ENCODE results near the gene LPIN3. TPM values are rescaled to one million over a fixed set of nuclear protein-coding genes. Genes with fewer than 3 reads are reported as not detected.

The LPIN3 gene
- total RNA-seq, 1 experiment from 2014 or later: 13.9 TPM

DNA sequence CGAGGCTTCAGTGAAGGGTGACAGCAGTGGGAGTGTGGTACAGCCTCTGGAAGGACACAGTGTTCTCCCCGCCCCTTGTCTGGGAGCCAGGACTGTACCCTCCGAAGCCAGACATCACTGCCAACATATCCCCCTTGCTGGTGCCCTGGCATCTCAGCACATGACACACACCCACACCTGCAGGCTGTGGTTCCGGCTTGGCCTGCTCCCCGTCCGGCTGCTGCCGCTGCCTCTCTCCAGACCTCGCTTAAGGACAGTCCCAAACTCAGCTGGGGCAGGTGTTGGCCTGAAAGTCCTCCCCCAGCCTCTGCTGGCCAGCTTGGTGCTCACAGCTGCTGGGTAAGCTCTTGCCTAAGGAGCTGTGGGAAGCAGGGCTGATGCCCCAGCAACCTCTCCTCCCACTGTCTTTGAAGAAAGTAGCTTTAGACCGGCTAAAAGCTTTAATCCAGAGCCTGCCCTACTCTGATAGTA, 19.0 kb downstream of the LPIN3 start:
- in situ Hi-C loops (cut with HindIII; ENCODE audit: low pct_unique_long_range_greater_than_20kb, low sequenced_read_pairs): no loop called here
- no peak for DNase-seq (ENCODE audit: low read depth)

- in situ Hi-C loops (cut with HindIII; ENCODE audit: low pct_unique_long_range_greater_than_20kb, low sequenced_read_pairs): no loop called here
- no peak for DNase-seq (ENCODE audit: low read depth)
Observed at GRCh38 chr20:41360831-41361756, 20.5 kb downstream of the LPIN3 start.

DNA sequence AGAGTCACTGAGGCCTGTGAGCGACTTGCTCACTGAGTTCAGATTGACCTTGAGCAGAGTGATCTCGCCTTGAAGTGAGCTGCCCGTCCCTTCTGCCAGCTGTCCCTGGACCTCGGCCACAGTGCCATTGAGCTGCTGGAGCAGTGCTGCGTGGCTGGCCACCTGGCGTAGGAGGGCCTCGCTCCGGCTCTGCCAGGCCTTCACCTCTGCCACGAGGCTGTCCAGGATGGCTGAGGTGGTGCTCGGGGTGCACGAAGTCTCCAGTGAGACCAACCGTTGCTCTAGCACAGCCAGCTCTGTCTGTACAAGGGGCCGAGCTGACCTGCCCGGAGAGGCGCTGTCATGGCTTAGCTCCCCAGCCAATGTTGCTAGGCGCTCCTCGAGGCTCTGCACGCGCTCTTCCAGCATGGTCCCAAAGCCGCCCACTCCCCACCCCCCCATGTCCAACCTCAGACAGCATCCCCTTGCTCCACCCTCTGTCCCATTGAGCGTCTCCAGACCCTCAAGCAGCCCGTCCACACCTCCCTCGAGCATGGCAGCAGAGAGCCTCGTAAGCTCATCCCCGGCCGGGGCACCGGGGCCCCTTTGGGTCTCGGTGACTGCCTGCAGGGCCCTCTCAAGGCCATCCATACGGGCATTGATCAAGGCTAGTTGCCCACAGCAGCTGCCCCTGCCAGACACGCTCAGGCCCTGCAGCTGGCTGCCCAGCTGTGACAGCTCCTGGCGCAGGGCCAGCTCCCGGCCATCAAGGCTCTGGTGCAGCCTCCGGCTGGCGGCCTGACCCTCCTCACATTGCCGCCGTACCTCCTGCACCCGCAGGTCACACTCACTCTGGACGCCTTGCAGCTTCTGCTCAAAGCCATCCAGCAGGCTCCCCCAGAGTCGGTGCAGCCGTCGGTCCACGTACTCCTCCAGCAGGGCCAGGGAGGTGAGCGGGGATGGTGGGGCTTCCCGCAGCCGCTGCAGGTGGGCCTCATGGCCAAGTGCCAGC, 21.4 kb downstream of the LPIN3 start:
- DNase-seq (ENCODE audit: low read depth): no peak
- in situ Hi-C loops (cut with HindIII; ENCODE audit: low pct_unique_long_range_greater_than_20kb, low sequenced_read_pairs): no loop called here

GRCh38 chr20:41362748-41363140, 22.1 kb downstream of the LPIN3 start:
- in situ Hi-C loops (cut with HindIII; ENCODE audit: low pct_unique_long_range_greater_than_20kb, low sequenced_read_pairs): no loop called here
- no peak for DNase-seq (ENCODE audit: low read depth)

- DNase-seq (ENCODE audit: low read depth): no peak
- in situ Hi-C loops (cut with HindIII; ENCODE audit: low pct_unique_long_range_greater_than_20kb, low sequenced_read_pairs): no loop called here
Observed at GRCh38 chr20:41363601-41364000, 23.0 kb downstream of the LPIN3 start.

DNA sequence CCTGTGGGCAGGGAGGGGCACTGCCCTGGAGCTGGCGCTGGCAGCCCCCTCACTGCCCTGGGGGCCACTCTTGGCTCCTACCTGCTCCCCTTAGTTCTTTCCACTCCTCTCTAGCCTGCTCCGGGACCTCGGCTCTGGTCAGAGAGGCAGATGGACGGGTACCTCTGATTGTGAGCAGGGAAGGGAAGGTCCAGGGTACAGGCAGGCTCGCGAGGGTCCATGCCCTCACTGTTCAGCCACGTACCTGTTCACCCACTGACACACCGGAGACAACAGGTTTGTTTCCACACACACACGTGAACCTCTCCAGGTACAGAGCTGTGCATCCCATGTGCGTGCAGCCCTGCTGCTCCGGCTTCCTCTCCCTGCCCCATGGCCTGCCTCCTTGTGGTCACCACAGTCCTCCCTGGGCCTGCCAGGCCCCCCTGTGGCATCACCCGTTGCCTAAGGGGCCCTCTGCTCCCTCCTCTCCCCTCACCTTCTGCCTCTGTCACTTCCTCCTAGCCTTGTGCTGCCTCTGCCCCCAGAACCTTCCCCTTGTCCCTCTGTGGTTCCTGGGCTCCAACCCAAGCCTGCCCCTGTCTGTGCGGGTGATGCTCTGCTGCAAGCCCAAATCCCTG, 23.7 kb downstream of the LPIN3 start:
- in situ Hi-C loops (cut with HindIII; ENCODE audit: low pct_unique_long_range_greater_than_20kb, low sequenced_read_pairs): no loop called here
- no peak for DNase-seq (ENCODE audit: low read depth)

DNA sequence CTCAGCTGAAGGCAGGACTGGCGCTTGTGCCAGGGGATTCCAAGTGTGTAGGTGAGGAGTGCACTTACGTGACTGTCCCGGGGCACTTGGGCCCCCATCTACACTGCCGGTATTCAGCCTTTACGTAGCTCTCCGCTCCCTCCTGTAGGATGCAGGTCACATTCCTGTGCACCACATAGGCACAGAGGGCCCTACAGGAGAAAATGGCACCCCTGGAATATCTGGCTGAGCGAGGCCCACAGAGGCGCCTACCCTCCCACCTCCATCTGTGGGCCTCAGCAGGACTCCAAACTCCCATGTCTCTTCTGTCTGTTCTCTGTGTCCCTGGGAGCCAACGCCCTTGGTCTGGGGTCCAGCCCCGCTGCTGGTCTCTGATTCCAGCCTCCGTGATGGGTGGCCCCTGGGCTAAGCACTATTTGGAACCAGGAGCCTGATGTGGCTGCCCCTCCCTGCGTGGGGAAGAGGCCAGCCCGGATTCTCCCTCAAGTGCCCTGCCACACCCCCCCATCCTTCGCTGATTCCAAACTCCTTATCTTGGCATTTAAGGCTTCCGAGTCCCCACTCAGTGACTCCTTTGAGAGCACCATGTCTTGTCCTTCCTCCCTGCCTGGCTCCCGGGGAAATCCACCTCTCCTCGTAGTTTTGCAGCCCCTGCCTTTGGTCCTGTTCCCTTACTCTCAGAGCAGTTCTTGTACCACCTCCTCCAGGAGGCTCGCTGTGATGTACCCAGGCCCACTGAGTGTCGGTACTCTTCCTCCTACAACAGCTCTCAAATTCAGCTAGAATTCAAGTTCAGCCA, 24.5 kb downstream of the LPIN3 start:
- in situ Hi-C loops (cut with HindIII; ENCODE audit: low pct_unique_long_range_greater_than_20kb, low sequenced_read_pairs): no loop called here
- DNase-seq (ENCODE audit: low read depth): no peak

GRCh38 chr20:41365777-41366545, 25.3 kb downstream of the LPIN3 start:
- in situ Hi-C loops (cut with HindIII; ENCODE audit: low pct_unique_long_range_greater_than_20kb, low sequenced_read_pairs): no loop called here
- no peak for DNase-seq (ENCODE audit: low read depth)

GRCh38 chr20:41366546-41367392, 26.1 kb downstream of the LPIN3 start, which contains the start of gene EMILIN3:
Gene EMILIN3, minus strand, starts transcription at chr20:41366818. Its CDS starts 184 bp downstream, at chr20:41366634.
- in situ Hi-C loops (cut with HindIII; ENCODE audit: low pct_unique_long_range_greater_than_20kb, low sequenced_read_pairs): no loop called here
- DNase-seq (ENCODE audit: low read depth): no peak

- in situ Hi-C loops (cut with HindIII; ENCODE audit: low pct_unique_long_range_greater_than_20kb, low sequenced_read_pairs): no loop called here
- DNase-seq (ENCODE audit: low read depth): no peak
Observed at GRCh38 chr20:41367393-41367695, 26.7 kb downstream of the LPIN3 start.

GRCh38 chr20:41367956-41368355, 27.3 kb downstream of the LPIN3 start:
- no peak for DNase-seq (ENCODE audit: low read depth)
- in situ Hi-C loops (cut with HindIII; ENCODE audit: low pct_unique_long_range_greater_than_20kb, low sequenced_read_pairs): no loop called here

GRCh38 chr20:41369673-41370072, 29.1 kb downstream of the LPIN3 start:
- in situ Hi-C loops (cut with HindIII; ENCODE audit: low pct_unique_long_range_greater_than_20kb, low sequenced_read_pairs): no loop called here
- no peak for DNase-seq (ENCODE audit: low read depth)

GRCh38 chr20:41370176-41370575, 29.6 kb downstream of the LPIN3 start:
- in situ Hi-C loops (cut with HindIII; ENCODE audit: low pct_unique_long_range_greater_than_20kb, low sequenced_read_pairs): no loop called here
- no peak for DNase-seq (ENCODE audit: low read depth)

- in situ Hi-C loops (cut with HindIII; ENCODE audit: low pct_unique_long_range_greater_than_20kb, low sequenced_read_pairs): no loop called here
- DNase-seq (ENCODE audit: low read depth): no peak
Observed at GRCh38 chr20:41371371-41371770, 30.8 kb downstream of the LPIN3 start.

GRCh38 chr20:41373251-41373783, 32.7 kb downstream of the LPIN3 start:
- DNase-seq (ENCODE audit: low read depth): no peak
- in situ Hi-C loops (cut with HindIII; ENCODE audit: low pct_unique_long_range_greater_than_20kb, low sequenced_read_pairs): no loop called here

Data from Caki2 (cell line).